Lower lobe of right lung (tissue), 2 donors: ENCODE measurements around the gene ATCAY. TPM values are rescaled to one million over a fixed set of nuclear protein-coding genes. Genes with fewer than 3 reads are reported as not detected.
A peak's percentile ranks its signal among the peaks of the same experiment; 100 is the strongest.
"Not testable (repeated sequence)": the region's sequence is repeated elsewhere in the genome, so short reads cannot be mapped to it uniquely, and the experiment has no call there.

Experiments used
- ATAC-seq, 2 donors: fragments of 200-7000 bp; cut with Tn5 transposase; one replicate each; pipeline ENCODE4 v1.9.1; 2020 to 2022; ENCODE audit warnings: mild to moderate bottlenecking in 2 of 2, moderate library complexity in 2 of 2
- DNase-seq: peaks from one replicate; pipeline ENCODE4 v3.0.0-alpha.2; 2020
- H3K27ac ChIP-seq: fragments of 200-600 bp; one replicate; pipeline ENCODE4 v1.8.0; 2022
- H3K27me3 ChIP-seq: fragments of 200-600 bp; one replicate; pipeline ENCODE4 v1.8.0; 2022; ENCODE audit warnings: low read depth
- H3K36me3 ChIP-seq: fragments of 200-600 bp; one replicate; pipeline ENCODE4 v1.8.0; 2022; ENCODE audit warnings: mild to moderate bottlenecking
- H3K4me1 ChIP-seq: fragments of 200-600 bp; one replicate; pipeline ENCODE4 v1.8.0; 2022
- H3K4me3 ChIP-seq: fragments of 200-600 bp; one replicate; pipeline ENCODE4 v1.8.0; 2022; ENCODE audit warnings: mild to moderate bottlenecking
- H3K9me3 ChIP-seq: fragments of 200-600 bp; one replicate; pipeline ENCODE4 v1.8.0; 2022
- intact Hi-C: fragments of 100-400 bp; cut with DNase I; formaldehyde crosslinking; loops from one replicate; pipeline ENCODE4 v1.11.0; 2022
- total RNA-seq: library from RNA; stranded (reverse); fragmentation: NEBNext Ultra II Directional; extraction: Animal tissue kit (Norgen Biotek cat#: 25700); gene quantifications from one replicate; pipeline ENCODE4 v1.2.1, GENCODE V29; 2021
- TF ChIP-seq, protein P1 (sequence below): fragments of 200-600 bp; IDR thresholded peaks from one replicate; pipeline ENCODE4 v1.8.0; 2022; ENCODE audit warnings: antibody characterized with exemption, mild to moderate bottlenecking
- donor health status: DM: no; HTN: yes; CAD: no; lungs with severe emphysema.

The ATCAY gene
- total RNA-seq, 1 donor from 2014 or later: not detected

DNA sequence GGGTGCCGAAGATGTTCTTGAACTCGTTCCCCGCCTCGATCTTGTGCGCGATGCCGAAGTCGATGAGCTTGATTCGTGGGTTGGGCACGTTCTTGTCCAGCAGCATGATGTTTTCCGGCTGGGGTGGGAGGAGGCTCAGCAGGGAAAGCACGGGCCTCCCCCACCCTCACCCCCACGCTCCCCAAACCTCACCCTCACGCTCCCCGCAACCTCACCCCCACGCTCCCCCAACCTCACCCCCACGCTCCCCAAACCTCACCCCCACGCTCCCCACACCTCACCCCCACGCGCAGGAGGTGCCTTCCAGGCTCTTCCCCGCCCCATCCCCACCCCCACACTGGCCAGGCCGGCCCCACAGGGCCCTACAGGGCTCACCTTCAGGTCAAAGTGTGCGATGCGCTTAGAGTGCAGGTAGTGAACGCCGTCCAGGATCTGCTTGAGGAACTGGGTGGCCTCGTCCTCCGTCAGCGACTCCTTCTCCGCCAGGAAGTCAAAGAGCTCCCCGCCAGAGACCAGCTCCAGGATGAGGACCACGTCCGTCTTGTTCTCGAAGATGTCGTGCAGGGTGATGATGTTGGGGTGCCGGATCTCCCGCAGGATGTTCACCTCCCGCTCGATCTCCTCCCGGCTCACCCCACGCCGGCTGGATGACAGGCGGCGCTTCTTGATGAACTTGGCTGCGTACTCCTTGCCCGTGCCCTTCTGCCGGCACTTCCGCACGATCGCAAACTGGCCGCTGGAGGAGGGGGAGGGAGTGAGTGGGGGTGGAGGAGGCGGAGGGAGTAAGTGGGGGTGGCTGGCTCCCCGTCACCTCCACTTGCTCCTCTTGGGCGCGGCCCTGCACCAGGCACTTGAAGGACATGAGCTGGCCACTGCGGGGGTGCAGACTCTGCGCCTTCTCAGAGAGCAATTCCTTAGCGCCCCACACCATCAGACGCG is 84.0 kb downstream of the ATCAY start:
- no peak overlapping the region for H3K4me3 ChIP-seq
- H3K4me1 ChIP-seq: peaks cover 33% of the 10 kb centered on the region
- TF ChIP-seq, protein P1, sequence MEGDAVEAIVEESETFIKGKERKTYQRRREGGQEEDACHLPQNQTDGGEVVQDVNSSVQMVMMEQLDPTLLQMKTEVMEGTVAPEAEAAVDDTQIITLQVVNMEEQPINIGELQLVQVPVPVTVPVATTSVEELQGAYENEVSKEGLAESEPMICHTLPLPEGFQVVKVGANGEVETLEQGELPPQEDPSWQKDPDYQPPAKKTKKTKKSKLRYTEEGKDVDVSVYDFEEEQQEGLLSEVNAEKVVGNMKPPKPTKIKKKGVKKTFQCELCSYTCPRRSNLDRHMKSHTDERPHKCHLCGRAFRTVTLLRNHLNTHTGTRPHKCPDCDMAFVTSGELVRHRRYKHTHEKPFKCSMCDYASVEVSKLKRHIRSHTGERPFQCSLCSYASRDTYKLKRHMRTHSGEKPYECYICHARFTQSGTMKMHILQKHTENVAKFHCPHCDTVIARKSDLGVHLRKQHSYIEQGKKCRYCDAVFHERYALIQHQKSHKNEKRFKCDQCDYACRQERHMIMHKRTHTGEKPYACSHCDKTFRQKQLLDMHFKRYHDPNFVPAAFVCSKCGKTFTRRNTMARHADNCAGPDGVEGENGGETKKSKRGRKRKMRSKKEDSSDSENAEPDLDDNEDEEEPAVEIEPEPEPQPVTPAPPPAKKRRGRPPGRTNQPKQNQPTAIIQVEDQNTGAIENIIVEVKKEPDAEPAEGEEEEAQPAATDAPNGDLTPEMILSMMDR: no peak
- no peak overlapping the region for H3K27ac ChIP-seq
- DNase-seq (no peak), ATAC-seq (no peak)
- H3K9me3 ChIP-seq: no peaks in the 10 kb centered on the region
- H3K36me3 ChIP-seq: peaks cover 90% of the 10 kb centered on the region
- intact Hi-C loops: no loop called here
- H3K27me3 ChIP-seq: no peaks in the 10 kb centered on the region

DNA sequence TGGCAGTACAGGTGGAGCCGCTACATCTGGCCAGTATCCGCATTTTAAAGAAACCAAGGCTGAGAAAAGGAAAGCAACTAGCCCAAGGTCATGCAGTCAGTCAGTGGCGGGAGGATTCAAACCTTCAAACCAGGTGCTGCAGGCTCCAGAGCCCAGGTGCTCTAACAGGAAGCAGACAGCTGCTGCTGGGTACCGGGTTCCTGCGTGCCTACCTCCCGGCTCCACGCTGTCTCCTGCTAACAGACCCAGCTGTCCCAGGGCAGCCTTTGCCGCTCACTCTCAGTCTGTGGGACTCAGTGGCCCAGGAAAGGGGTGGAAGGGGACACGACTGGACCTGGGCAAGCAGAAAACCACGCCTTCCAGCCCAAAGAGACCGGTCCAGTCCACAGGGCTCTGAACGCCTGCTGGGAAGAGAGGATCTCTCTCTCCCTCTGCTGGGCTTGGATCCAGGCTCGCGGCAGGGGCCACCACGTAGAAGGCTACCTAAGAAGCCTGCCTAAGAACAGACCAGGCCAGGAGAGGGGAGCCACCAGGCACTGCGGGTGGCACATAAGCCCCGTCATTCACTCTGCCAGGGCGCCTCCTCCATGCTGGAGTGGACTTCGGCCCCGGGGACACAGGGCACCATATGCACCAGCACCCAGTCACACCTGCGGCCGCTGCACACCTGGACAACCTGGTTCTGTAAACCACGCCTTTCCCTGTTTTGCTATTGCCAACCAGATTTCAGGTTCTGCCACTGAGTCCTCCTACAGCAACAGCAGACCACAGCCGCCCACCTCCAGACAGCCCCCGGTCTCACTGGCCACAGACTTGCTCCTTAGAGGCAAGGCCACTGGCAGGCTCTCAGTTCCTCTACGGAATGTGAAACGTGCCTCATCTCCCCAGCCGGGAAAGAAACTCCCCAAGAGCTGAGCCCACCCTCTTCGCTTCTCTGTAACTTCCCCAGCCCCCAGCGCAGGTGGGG is 85.8 kb downstream of the ATCAY start:
- no peak overlapping the region for H3K4me3 ChIP-seq
- H3K27ac ChIP-seq: peak overlapping the region; percentile 92
- no peaks in the 10 kb centered on the region for H3K27me3 ChIP-seq
- DNase-seq: no peak
- intact Hi-C loops: no loop called here
- no peaks in the 10 kb centered on the region for H3K9me3 ChIP-seq
- H3K4me1 ChIP-seq: peaks cover 44% of the 10 kb centered on the region
- ATAC-seq: no peak
- TF ChIP-seq, protein P1: no peak
- H3K36me3 ChIP-seq: peaks cover 72% of the 10 kb centered on the region

DNA sequence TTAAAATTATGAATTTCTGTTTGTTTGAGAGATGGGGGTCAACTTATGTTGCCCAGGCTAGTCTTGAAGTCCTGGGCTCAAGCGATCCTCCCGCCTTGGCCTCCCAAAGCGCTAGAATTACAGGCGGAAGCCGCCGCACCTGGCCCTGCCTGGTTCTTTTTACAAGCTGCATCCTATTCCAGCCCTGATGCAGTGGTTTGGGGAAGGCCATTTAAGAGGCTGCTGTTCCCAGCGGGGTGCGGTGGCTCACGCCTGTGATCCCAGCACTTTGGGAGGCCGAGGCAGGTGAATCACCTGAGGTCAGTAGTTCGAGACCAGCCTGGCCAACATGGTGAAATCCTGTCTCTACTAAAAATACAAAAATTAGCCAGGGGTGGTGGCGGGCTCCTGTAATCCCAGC is 87.5 kb downstream of the ATCAY start:
- ATAC-seq, intact Hi-C loops, H3K27me3 ChIP-seq, DNase-seq, H3K9me3 ChIP-seq: not testable (repeated sequence)
- peaks cover 47% of the 10 kb centered on the region for H3K4me1 ChIP-seq
- peak overlapping the region; percentile 92 for H3K27ac ChIP-seq
- H3K36me3 ChIP-seq: peaks cover 55% of the 10 kb centered on the region
- H3K4me3 ChIP-seq: peak overlapping the region; percentile 18

DNA sequence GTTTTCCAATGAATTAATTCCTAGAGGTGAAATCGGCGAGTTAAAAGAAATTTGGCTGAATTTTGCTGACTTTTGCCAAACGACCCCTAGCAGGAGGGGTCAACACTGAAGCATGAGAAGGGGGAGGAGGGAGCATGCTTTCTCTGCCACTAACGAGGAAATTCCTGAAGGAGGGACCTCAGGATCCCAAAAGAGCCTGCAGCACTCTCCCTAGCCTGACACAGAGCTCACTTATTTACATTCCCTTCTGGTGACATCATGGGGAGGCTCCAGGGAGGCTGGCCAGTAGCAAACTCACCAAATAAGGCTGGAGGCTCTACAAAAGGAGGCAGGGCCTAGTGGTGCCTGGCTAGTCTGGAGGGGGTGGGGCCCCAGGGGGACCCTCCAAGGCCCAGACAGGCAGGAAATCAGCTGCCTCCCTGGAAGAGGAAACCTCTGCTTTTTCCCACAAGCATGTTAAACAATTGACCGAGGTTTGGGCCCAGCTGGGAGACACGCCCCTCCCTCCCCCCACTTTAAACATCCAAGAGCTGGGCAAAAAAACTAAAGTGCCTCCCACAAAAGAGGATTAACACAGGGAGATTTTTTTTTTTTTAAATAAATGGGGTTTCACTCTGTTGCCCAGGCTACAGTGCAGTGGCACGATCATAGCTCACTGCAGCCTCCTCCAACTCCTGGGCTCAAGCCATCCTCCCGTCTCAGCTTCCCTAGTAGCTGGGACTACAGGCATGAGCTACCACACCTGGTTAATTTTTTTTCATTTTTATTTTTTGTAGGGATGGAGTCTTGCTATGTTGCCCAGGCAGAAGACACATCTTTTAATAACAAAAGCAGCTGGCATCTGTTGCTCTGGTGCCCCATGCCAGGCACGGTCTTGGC is 88.3 kb downstream of the ATCAY start:
- peak overlapping the region; percentile 92 for H3K27ac ChIP-seq
- H3K9me3 ChIP-seq: no peaks in the 10 kb centered on the region
- TF ChIP-seq, protein P1: no peak
- intact Hi-C loops: no loop called here
- DNase-seq: peak; percentile 81
- no peaks in the 10 kb centered on the region for H3K27me3 ChIP-seq
- peaks cover 47% of the 10 kb centered on the region for H3K36me3 ChIP-seq
- ATAC-seq: peak; percentile 82 to 87
- peak overlapping the region; percentile 81 for H3K4me3 ChIP-seq
- peaks cover 47% of the 10 kb centered on the region for H3K4me1 ChIP-seq

DNA sequence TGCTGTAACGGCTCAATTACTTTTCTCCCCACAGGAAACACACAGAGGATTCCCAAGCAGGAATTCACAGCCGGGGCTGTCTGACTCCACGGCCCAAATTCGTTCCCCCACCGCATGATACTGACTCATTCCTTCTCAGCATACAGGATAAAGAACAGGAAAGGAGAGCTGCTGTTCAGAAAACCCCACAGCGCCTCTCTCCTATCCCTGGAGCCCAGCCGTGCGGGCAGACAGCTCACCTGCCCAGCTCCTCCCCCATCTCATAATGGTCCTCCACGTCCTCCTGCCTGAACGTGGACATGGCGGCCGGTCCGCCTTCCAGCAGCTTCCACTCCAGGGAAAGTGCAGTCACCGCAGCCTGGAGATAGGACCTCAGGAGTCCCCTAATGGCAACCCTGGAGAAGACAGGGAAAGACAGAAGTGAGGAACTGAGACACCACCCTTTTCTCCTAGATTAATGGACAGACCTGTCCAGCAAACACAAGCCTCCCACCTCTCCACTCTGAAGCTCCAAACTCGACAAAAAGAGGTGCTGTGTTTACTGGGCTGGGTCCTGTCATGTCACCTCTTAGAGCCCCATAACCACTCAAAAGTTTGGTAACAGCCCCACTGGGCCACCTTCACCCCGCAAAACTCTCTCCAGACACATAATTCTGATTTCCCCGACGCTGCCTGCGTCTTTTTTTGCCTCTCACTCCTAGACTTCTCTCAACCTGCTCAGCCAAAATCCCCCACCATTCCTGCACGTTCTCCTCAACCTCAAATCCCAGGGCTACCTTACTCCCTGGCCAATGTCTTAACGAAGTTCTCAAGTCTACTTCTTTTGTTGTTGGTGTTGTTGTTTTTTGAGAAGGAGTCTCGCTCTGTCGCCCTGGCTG is 89.2 kb downstream of the ATCAY start:
- Histone ChIP-seq H3K27ac (peak overlapping the region; percentile 92), H3K4me1 (peaks cover 47% of the 10 kb centered on the region)
- intact Hi-C loops: no loop called here

More for the DNA sequence above, 89.2 kb downstream of the ATCAY start:
- no peak for DNase-seq
- ATAC-seq: peak in 1 of 2 donors; percentile 11
- Histone ChIP-seq H3K9me3 (no peaks in the 10 kb centered on the region), H3K36me3 (peaks cover 38% of the 10 kb centered on the region), H3K27me3 (no peaks in the 10 kb centered on the region), H3K4me3 (peak overlapping the region; percentile 81)
- TF ChIP-seq, protein P1: no peak
